ENCODE data around the gene TLE6.
A peak's percentile ranks its signal among the peaks of the same experiment; 100 is the strongest.

TLE6 gene

DNA sequence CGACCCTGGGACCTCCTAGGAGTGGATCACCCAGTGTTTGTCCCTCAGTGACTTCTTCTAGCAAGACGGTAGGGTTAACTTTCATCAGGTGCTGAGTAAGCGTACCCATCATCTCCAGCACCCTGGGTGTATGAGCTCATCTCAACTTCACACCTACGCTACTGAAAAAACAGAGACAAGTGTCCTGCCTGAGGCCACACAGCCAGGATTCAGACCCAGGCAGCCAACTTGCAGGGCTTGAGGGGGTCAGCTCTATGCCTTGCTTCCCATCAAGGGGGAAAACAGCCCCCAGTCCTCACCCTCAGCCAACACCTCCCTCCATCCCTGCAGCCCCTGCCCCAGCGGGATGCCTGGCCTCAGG, 47.1 kb downstream of the TLE6 start:
- Histone ChIP-seq H4K91ac (ENCODE audit: low read depth, low read length, poor library complexity) (peak overlapping the region; percentile 99), H3K27ac (replicated peaks; ENCODE audit: low read length) (no peak overlapping the region), H3K27me3 (ENCODE audit: control insufficient read depth in 3 of 3, insufficient read depth in 3 of 3, low read depth in 1 of 3, low read length in 3 of 3) (peaks cover 18 to 68% (median 48%) of the 10 kb centered on the region in 3 experiments), H3K9me3 (replicated peaks in 1 of 2; ENCODE audit: control insufficient read depth in 2 of 2, insufficient read depth in 1 of 2, low read depth in 1 of 2, low read length in 2 of 2) (peaks cover 0 to 9% of the 10 kb centered on the region in 2 donors), H2AK5ac (ENCODE audit: low read depth, low read length) (peak overlapping the region; percentile 13), H2BK5ac (ENCODE audit: low read length) (peak overlapping the region; percentile 11), H3K14ac (ENCODE audit: low read length) (no peak overlapping the region), H3K4ac (ENCODE audit: low read length) (no peak overlapping the region), H3K4me2 (ENCODE audit: insufficient read depth, low read length, poor library complexity, severe bottlenecking) (no peak overlapping the region), H3K36me3 (replicated peaks in 1 of 2; ENCODE audit: control insufficient read depth in 2 of 2, insufficient read depth in 2 of 2, low read length in 2 of 2) (no peaks in the 10 kb centered on the region), H2BK120ac (ENCODE audit: low read depth, low read length) (no peak overlapping the region), H3K79me1 (ENCODE audit: low read depth, low read length) (no peaks in the 10 kb centered on the region), H3K4me1 (ENCODE audit: control insufficient read depth in 2 of 2, insufficient read depth in 1 of 2, low read depth in 1 of 2, low read length in 2 of 2) (peaks cover 5 to 10% of the 10 kb centered on the region in 2 donors), H2BK12ac (ENCODE audit: low read length) (no peak overlapping the region), H2BK15ac (ENCODE audit: low read length) (no peak overlapping the region), H4K8ac (ENCODE audit: low read depth, low read length) (no peak overlapping the region), H2AFZ (ENCODE audit: low read length) (no peak overlapping the region), H3K9ac (ENCODE audit: low read depth, low read length, poor library complexity) (peak overlapping the region; percentile 24), H3K18ac (ENCODE audit: low read length) (peak overlapping the region; percentile 71), H3K23ac (ENCODE audit: low read depth, low read length, poor library complexity) (peak overlapping the region; percentile 85), H3K4me3 (ENCODE audit: low read length in 2 of 2) (peak overlapping the region in 1 of 2 donors; percentile 59)
- no peak for DNase-seq (ENCODE audit: low spot score)
- WGBS, 2 donors (ENCODE audit: extremely low coverage in 2 of 2, insufficient read length in 2 of 2, insufficient replicate concordance in 1 of 2), result no CpG with 5 or more reads among the region's 5 CpGs

DNA sequence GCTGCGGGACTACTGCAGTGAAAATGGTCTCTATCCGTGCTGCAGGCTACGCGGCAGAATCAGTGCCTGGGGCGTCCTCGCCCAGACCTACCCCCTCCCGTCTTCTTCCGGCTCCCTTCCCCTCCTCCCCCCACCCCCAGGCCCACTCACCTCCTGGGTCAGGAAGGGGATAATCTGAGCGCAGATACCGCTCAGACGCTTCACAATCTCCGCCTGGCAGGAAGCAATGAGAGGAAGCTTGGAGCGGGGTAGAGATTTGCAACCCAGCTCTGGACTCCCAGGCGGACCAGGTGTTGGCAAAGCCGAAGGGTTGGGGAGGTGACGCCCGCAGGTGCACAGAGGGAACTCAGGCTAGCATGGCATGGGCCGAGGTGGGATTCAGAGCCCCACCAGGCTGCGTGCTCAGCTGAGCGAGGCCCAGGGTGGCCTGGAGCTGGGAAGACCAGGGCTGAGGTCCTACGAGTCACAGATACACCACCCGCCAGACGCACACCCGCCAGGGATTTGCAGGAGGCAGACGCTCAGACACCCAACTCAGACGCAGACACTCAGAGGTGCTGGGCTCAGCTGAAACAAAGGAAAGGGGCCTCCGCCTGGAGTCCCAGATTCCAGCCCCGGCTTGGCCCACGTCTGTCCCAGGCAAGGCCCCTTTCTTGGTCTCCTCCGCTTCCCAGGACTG, 47.6 kb downstream of the TLE6 start:
- Histone ChIP-seq H3K79me1 (ENCODE audit: low read depth, low read length) (no peaks in the 10 kb centered on the region), H3K36me3 (replicated peaks in 1 of 2; ENCODE audit: control insufficient read depth in 2 of 2, insufficient read depth in 2 of 2, low read length in 2 of 2) (no peaks in the 10 kb centered on the region), H4K8ac (ENCODE audit: low read depth, low read length) (no peak overlapping the region), H2BK120ac (ENCODE audit: low read depth, low read length) (no peak overlapping the region), H3K4ac (ENCODE audit: low read length) (no peak overlapping the region), H2BK5ac (ENCODE audit: low read length) (peak overlapping the region; percentile 11), H3K4me1 (ENCODE audit: control insufficient read depth in 2 of 2, insufficient read depth in 1 of 2, low read depth in 1 of 2, low read length in 2 of 2) (peaks cover 5 to 10% of the 10 kb centered on the region in 2 donors), H2BK15ac (ENCODE audit: low read length) (no peak overlapping the region), H3K23ac (ENCODE audit: low read depth, low read length, poor library complexity) (peak overlapping the region; percentile 85), H3K27ac (replicated peaks; ENCODE audit: low read length) (no peak overlapping the region), H3K27me3 (ENCODE audit: control insufficient read depth in 3 of 3, insufficient read depth in 3 of 3, low read depth in 1 of 3, low read length in 3 of 3) (peaks cover 18 to 73% (median 54%) of the 10 kb centered on the region in 3 experiments), H3K9me3 (replicated peaks in 1 of 2; ENCODE audit: control insufficient read depth in 2 of 2, insufficient read depth in 1 of 2, low read depth in 1 of 2, low read length in 2 of 2) (peaks cover 0 to 9% of the 10 kb centered on the region in 2 donors), H4K91ac (ENCODE audit: low read depth, low read length, poor library complexity) (peak overlapping the region; percentile 99), H3K9ac (ENCODE audit: low read depth, low read length, poor library complexity) (peak overlapping the region; percentile 24), H2BK12ac (ENCODE audit: low read length) (no peak overlapping the region), H3K14ac (ENCODE audit: low read length) (peak overlapping the region; percentile 73), H3K18ac (ENCODE audit: low read length) (peak overlapping the region; percentile 71), H3K4me2 (ENCODE audit: insufficient read depth, low read length, poor library complexity, severe bottlenecking) (peak overlapping the region; percentile 20), H2AFZ (ENCODE audit: low read length) (peak overlapping the region; percentile 53), H3K4me3 (ENCODE audit: low read length in 2 of 2) (no peak overlapping the region), H2AK5ac (ENCODE audit: low read depth, low read length) (peak overlapping the region; percentile 13)
- no peak for DNase-seq (ENCODE audit: low spot score)
- WGBS, 2 donors (ENCODE audit: extremely low coverage in 2 of 2, insufficient read length in 2 of 2, insufficient replicate concordance in 1 of 2), result no CpG with 5 or more reads among the region's 30 CpGs

DNA sequence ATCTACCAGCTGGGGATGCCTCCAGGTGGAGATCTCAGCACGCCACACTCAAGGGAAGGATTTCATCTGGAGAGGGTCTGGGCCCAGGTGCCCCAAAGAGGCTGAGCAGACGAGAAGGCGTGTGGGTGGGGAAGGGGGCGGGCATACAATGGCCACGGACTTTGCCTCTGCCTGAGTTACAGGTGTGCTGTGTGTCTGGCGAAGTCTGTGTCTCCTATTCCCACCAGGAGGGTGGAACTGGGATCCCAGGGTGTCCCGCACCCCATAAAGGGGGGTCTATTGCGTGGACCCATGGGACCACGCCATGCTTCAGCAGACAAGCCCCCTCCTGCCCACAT, 48.2 kb downstream of the TLE6 start:
- no peak overlapping the region for H2BK15ac ChIP-seq (ENCODE audit: low read length)
- peaks cover 5 to 10% of the 10 kb centered on the region in 2 donors for H3K4me1 ChIP-seq (ENCODE audit: control insufficient read depth in 2 of 2, insufficient read depth in 1 of 2, low read depth in 1 of 2, low read length in 2 of 2)
- no peak overlapping the region for H2BK5ac ChIP-seq (ENCODE audit: low read length)
- H3K27me3 ChIP-seq (ENCODE audit: control insufficient read depth in 3 of 3, insufficient read depth in 3 of 3, low read depth in 1 of 3, low read length in 3 of 3), result peaks cover 18 to 73% (median 59%) of the 10 kb centered on the region in 3 experiments
- H4K91ac ChIP-seq (ENCODE audit: low read depth, low read length, poor library complexity), result no peak overlapping the region
- no peak for DNase-seq (ENCODE audit: low spot score)
- no peak overlapping the region for H3K27ac ChIP-seq (replicated peaks; ENCODE audit: low read length)
- no peaks in the 10 kb centered on the region for H3K36me3 ChIP-seq (replicated peaks in 1 of 2; ENCODE audit: control insufficient read depth in 2 of 2, insufficient read depth in 2 of 2, low read length in 2 of 2)
- no CpG with 5 or more reads among the region's 9 CpGs for WGBS, 2 donors (ENCODE audit: extremely low coverage in 2 of 2, insufficient read length in 2 of 2, insufficient replicate concordance in 1 of 2)
- peak overlapping the region; percentile 53 for H2AFZ ChIP-seq (ENCODE audit: low read length)
- H3K79me1 ChIP-seq (ENCODE audit: low read depth, low read length), result no peaks in the 10 kb centered on the region
- H3K9me3 ChIP-seq (replicated peaks in 1 of 2; ENCODE audit: control insufficient read depth in 2 of 2, insufficient read depth in 1 of 2, low read depth in 1 of 2, low read length in 2 of 2), result peaks cover 0 to 9% of the 10 kb centered on the region in 2 donors
- H2AK5ac ChIP-seq (ENCODE audit: low read depth, low read length), result no peak overlapping the region
- no peak overlapping the region for H3K23ac ChIP-seq (ENCODE audit: low read depth, low read length, poor library complexity)
- no peak overlapping the region for H3K4me3 ChIP-seq (ENCODE audit: low read length in 2 of 2)
- H3K4me2 ChIP-seq (ENCODE audit: insufficient read depth, low read length, poor library complexity, severe bottlenecking), result no peak overlapping the region
- no peak overlapping the region for H3K14ac ChIP-seq (ENCODE audit: low read length)
- H2BK120ac ChIP-seq (ENCODE audit: low read depth, low read length), result no peak overlapping the region
- H3K4ac ChIP-seq (ENCODE audit: low read length), result no peak overlapping the region
- H3K9ac ChIP-seq (ENCODE audit: low read depth, low read length, poor library complexity), result no peak overlapping the region
- no peak overlapping the region for H3K18ac ChIP-seq (ENCODE audit: low read length)
- H2BK12ac ChIP-seq (ENCODE audit: low read length), result no peak overlapping the region
- H4K8ac ChIP-seq (ENCODE audit: low read depth, low read length), result no peak overlapping the region

DNA sequence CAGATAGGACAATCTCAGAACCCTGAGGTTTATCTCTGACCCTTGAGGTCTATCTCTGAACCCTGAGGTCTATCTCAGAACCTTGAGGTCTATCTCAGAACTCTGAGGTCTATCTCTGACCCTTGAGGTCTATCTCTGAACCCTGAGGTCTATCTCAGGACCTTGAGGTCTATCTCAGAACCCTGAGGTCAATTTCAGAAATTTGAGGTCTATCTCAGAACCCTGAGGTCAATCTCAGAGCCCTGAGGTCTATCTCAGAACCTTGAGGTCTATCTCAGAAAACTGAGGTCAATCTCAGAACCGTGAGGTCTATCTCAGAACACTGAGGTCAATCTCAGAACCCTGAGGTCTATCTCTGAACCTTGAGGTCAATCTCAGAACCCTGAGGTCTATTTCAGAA, 49.4 kb downstream of the TLE6 start:
- H2BK12ac ChIP-seq (ENCODE audit: low read length), result no peak overlapping the region
- no CpG with 5 or more reads among the region's 1 CpG for WGBS, 2 donors (ENCODE audit: extremely low coverage in 2 of 2, insufficient read length in 2 of 2, insufficient replicate concordance in 1 of 2)
- no peak overlapping the region for H2BK5ac ChIP-seq (ENCODE audit: low read length)
- no peak overlapping the region for H2AFZ ChIP-seq (ENCODE audit: low read length)
- H3K4me3 ChIP-seq (ENCODE audit: low read length in 2 of 2), result no peak overlapping the region
- no peak overlapping the region for H4K8ac ChIP-seq (ENCODE audit: low read depth, low read length)
- H2BK120ac ChIP-seq (ENCODE audit: low read depth, low read length), result no peak overlapping the region
- no peaks in the 10 kb centered on the region for H3K36me3 ChIP-seq (replicated peaks in 1 of 2; ENCODE audit: control insufficient read depth in 2 of 2, insufficient read depth in 2 of 2, low read length in 2 of 2)
- H3K27me3 ChIP-seq (ENCODE audit: control insufficient read depth in 3 of 3, insufficient read depth in 3 of 3, low read depth in 1 of 3, low read length in 3 of 3), result peaks cover 18 to 86% (median 71%) of the 10 kb centered on the region in 3 experiments
- no peak overlapping the region for H4K91ac ChIP-seq (ENCODE audit: low read depth, low read length, poor library complexity)
- H3K23ac ChIP-seq (ENCODE audit: low read depth, low read length, poor library complexity), result no peak overlapping the region
- H3K9me3 ChIP-seq (replicated peaks in 1 of 2; ENCODE audit: control insufficient read depth in 2 of 2, insufficient read depth in 1 of 2, low read depth in 1 of 2, low read length in 2 of 2), result peaks cover 0 to 9% of the 10 kb centered on the region in 2 donors
- H2AK5ac ChIP-seq (ENCODE audit: low read depth, low read length), result no peak overlapping the region
- no peak overlapping the region for H3K4me2 ChIP-seq (ENCODE audit: insufficient read depth, low read length, poor library complexity, severe bottlenecking)
- no peak overlapping the region for H3K27ac ChIP-seq (replicated peaks; ENCODE audit: low read length)
- H3K9ac ChIP-seq (ENCODE audit: low read depth, low read length, poor library complexity), result no peak overlapping the region
- H3K4ac ChIP-seq (ENCODE audit: low read length), result no peak overlapping the region
- H2BK15ac ChIP-seq (ENCODE audit: low read length), result no peak overlapping the region
- H3K14ac ChIP-seq (ENCODE audit: low read length), result no peak overlapping the region
- no peak for DNase-seq (ENCODE audit: low spot score)
- no peaks in the 10 kb centered on the region for H3K79me1 ChIP-seq (ENCODE audit: low read depth, low read length)
- H3K18ac ChIP-seq (ENCODE audit: low read length), result no peak overlapping the region
- peaks cover 5 to 10% of the 10 kb centered on the region in 2 donors for H3K4me1 ChIP-seq (ENCODE audit: control insufficient read depth in 2 of 2, insufficient read depth in 1 of 2, low read depth in 1 of 2, low read length in 2 of 2)

Measured in neuronal stem cell (in vitro differentiated cells).